ENCODE data around the gene EFTUD2. TPM values are rescaled to one million over a fixed set of nuclear protein-coding genes. Genes with fewer than 3 reads are reported as not detected.
A peak's percentile ranks its signal among the peaks of the same experiment; 100 is the strongest.

EFTUD2 gene
- total RNA-seq, 2 experiments from 2014 or later, result 73.5 to 148 TPM

DNA sequence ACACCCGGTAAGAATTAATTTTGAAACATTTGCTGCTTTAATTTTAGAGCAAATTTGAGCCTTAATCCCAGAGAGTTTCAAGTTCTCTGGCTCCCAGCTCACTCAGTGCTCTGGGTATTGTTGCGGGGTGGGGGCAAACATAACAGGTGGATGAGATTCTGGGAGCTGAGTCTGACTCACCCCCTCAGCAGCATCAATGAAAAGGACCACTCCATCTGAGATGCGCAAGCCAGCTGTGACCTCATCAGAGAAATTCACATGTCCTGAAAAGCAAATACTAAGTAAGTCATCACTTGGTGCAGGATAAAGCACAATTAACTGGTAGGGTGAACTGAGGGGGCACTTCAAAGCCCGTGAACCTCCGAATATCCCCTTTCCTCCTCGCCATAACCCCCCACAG, 19.9 kb downstream of the EFTUD2 start:
- no peak for DNase-seq (ENCODE audit: low spot score)
- Histone ChIP-seq H3K9me3 (ENCODE audit: low read length) (no peaks in the 10 kb centered on the region), H3K4me3 (ENCODE audit: low read depth, low read length, poor library complexity, severe bottlenecking) (no peak overlapping the region), H3K79me2 (ENCODE audit: insufficient read depth, low read depth, low read length) (no peaks in the 10 kb centered on the region), H3K4me2 (ENCODE audit: low read length) (no peak overlapping the region), H3K27ac (ENCODE audit: low read depth, low read length, poor library complexity, severe bottlenecking) (no peak overlapping the region), H3K4me1 (ENCODE audit: insufficient read depth, low read length, poor library complexity, severe bottlenecking) (no peaks in the 10 kb centered on the region), H3K9me2 (ENCODE audit: insufficient read depth, low read length) (no peaks in the 10 kb centered on the region), H4K20me1 (ENCODE audit: insufficient read depth, low read length) (no peaks in the 10 kb centered on the region), H3K36me3 (ENCODE audit: insufficient read depth, low read length) (peaks cover 93% of the 10 kb centered on the region), H2AFZ (ENCODE audit: low read length) (no peak overlapping the region)
- ChIA-PET CTCF (ENCODE audit: unreplicated experiment) (no interaction called here), POLR2A (no interaction called here)
- intact Hi-C loops (cut with micrococcal nuclease; ENCODE audit: unreplicated experiment), result no loop called here
- BruUV-seq (replicated peaks), result no TSS peak
- TF ChIP-seq, protein P1, sequence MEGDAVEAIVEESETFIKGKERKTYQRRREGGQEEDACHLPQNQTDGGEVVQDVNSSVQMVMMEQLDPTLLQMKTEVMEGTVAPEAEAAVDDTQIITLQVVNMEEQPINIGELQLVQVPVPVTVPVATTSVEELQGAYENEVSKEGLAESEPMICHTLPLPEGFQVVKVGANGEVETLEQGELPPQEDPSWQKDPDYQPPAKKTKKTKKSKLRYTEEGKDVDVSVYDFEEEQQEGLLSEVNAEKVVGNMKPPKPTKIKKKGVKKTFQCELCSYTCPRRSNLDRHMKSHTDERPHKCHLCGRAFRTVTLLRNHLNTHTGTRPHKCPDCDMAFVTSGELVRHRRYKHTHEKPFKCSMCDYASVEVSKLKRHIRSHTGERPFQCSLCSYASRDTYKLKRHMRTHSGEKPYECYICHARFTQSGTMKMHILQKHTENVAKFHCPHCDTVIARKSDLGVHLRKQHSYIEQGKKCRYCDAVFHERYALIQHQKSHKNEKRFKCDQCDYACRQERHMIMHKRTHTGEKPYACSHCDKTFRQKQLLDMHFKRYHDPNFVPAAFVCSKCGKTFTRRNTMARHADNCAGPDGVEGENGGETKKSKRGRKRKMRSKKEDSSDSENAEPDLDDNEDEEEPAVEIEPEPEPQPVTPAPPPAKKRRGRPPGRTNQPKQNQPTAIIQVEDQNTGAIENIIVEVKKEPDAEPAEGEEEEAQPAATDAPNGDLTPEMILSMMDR (conservative IDR thresholded peaks at IDR 0.05; ENCODE audit: low read length), result no peak
- no peak for TF ChIP-seq EZH2phosphoT487 (IDR thresholded peaks at IDR 0.05; ENCODE audit: borderline replicate concordance, low read depth, low read length)

DNA sequence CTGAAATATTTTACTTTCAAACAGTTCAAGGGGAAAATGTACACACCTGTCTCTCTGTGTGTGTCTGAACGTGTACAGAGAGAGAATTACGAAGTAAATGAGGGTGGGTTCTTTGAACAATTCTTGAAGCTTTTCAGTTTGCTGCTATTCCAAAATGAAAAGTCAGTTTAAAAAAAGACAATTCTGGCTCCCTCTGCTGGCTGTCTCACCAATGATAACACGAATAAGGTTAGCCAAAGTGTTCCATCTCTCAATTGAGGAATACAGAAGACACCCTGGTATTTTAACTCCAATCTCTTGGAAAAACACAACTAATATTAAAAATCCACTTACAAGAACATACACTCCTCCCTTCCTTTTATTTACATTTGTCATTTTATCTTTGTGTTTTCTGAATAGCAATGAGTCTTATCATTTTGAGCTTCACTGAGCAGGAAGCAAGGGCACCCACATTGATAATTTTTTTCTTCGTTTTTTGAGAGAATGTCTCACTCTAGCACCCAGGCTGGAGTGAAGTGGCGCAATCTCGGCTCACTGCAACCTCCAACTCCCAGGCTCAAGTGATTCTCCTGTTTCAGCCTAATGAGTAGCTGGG, 20.5 kb downstream of the EFTUD2 start:
- Histone ChIP-seq H3K9me3 (ENCODE audit: low read length) (no peaks in the 10 kb centered on the region), H3K27ac (ENCODE audit: low read depth, low read length, poor library complexity, severe bottlenecking) (no peak overlapping the region), H3K9me2 (ENCODE audit: insufficient read depth, low read length) (no peaks in the 10 kb centered on the region), H3K4me3 (ENCODE audit: low read depth, low read length, poor library complexity, severe bottlenecking) (no peak overlapping the region), H2AFZ (ENCODE audit: low read length) (no peak overlapping the region), H3K79me2 (ENCODE audit: insufficient read depth, low read depth, low read length) (no peaks in the 10 kb centered on the region), H4K20me1 (ENCODE audit: insufficient read depth, low read length) (no peaks in the 10 kb centered on the region), H3K36me3 (ENCODE audit: insufficient read depth, low read length) (peaks cover 91% of the 10 kb centered on the region), H3K4me2 (ENCODE audit: low read length) (no peak overlapping the region), H3K4me1 (ENCODE audit: insufficient read depth, low read length, poor library complexity, severe bottlenecking) (no peaks in the 10 kb centered on the region)
- TF ChIP-seq, protein P1 (conservative IDR thresholded peaks at IDR 0.05; ENCODE audit: low read length), result peak; percentile 90
- TF ChIP-seq EZH2phosphoT487 (IDR thresholded peaks at IDR 0.05; ENCODE audit: borderline replicate concordance, low read depth, low read length), result no peak
- POLR2A ChIA-PET, result interaction anchor here (0.5 kb wide), 1 partner anchor 163 kb away, joined by 4 read pairs; no protein-coding TSS in a partner anchor
- CTCF ChIA-PET (ENCODE audit: unreplicated experiment), result no interaction called here
- DNase-seq (ENCODE audit: low spot score), result peak; percentile 50
- intact Hi-C loops (cut with micrococcal nuclease; ENCODE audit: unreplicated experiment), result no loop called here
- BruUV-seq (replicated peaks), result TSS peak; percentile 37

DNA sequence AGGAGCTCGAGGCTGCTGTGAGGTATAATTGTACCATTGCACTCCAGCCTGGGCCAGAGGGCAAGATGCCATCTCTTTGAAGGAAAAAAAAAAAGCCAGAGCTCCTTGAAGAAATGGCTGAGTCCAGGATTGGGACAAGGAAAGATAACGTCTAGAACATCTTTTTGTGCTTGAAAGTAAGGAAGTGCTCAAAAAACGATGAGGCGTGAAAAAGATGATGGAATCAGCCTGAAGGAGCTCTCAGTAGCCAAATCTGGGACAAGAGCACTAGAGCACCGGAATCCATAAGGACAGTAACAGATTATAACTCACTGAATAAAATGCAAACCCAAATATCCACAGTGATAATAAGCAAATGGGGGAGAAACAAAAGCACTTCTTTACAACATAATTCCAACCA, 22.1 kb downstream of the EFTUD2 start:
- Histone ChIP-seq H2AFZ (ENCODE audit: low read length) (no peak overlapping the region), H4K20me1 (ENCODE audit: insufficient read depth, low read length) (no peaks in the 10 kb centered on the region), H3K4me2 (ENCODE audit: low read length) (no peak overlapping the region), H3K79me2 (ENCODE audit: insufficient read depth, low read depth, low read length) (no peaks in the 10 kb centered on the region), H3K9me3 (ENCODE audit: low read length) (no peaks in the 10 kb centered on the region), H3K4me1 (ENCODE audit: insufficient read depth, low read length, poor library complexity, severe bottlenecking) (no peaks in the 10 kb centered on the region), H3K27ac (ENCODE audit: low read depth, low read length, poor library complexity, severe bottlenecking) (no peak overlapping the region), H3K4me3 (ENCODE audit: low read depth, low read length, poor library complexity, severe bottlenecking) (no peak overlapping the region), H3K36me3 (ENCODE audit: insufficient read depth, low read length) (peaks cover 89% of the 10 kb centered on the region), H3K9me2 (ENCODE audit: insufficient read depth, low read length) (no peaks in the 10 kb centered on the region)
- no peak for DNase-seq (ENCODE audit: low spot score)
- CTCF ChIA-PET (ENCODE audit: unreplicated experiment), result no interaction called here
- POLR2A ChIA-PET, result interaction anchor here (0.5 kb wide), 1 partner anchor 109 kb away, joined by 4 read pairs; no protein-coding TSS in a partner anchor
- TF ChIP-seq EZH2phosphoT487 (IDR thresholded peaks at IDR 0.05; ENCODE audit: borderline replicate concordance, low read depth, low read length), result no peak
- TF ChIP-seq, protein P1 (conservative IDR thresholded peaks at IDR 0.05; ENCODE audit: low read length), result no peak
- intact Hi-C loops (cut with micrococcal nuclease; ENCODE audit: unreplicated experiment), result no loop called here
- no TSS peak for BruUV-seq (replicated peaks)

Data from OCI-LY7 (cell line).